ENCODE data around the gene NRXN3.
"Not testable (repeated sequence)": the region's sequence is repeated elsewhere in the genome, so short reads cannot be mapped to it uniquely, and the experiment has no call there.

NRXN3 gene

DNA sequence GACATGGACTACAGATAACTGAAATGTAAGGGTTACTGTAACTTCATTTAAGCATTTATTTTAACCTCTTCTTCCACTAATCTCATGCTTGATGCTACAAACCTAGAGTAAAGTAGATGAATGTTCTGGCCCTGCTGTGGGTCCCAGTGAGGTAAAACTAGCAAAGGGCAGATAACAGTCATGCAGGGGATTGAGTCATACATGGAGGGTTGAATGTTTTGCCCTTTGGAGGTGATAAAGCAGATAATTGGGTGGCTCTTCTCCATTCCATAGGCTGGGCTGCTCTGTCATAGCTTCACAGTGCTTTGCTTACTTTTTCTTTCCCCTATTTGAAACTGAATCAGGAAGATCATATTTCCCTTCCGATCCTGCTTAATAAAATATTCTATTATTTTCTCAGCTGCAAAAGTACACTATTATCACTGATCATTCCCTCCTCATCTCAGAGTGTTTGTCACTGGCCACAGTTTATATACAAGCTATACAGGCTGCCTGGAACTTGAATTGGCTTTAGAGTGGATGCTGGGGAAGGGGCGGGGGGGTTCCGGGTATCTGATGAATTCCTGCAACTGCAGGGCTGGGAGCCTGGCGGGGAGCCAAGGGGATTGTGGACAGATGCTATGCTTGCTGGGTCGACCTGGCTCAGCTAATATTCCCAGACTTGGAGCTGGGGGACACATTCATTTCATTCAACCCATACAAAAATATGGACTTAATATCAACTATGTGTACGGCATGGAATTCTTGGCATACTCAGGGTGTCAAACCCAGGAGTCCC lies 235.1 kb downstream of the NRXN3 start:
- peaks cover 15% of the 10 kb centered on the region for H3K4me1 ChIP-seq (ENCODE audit: insufficient read depth, low read length)
- no peak overlapping the region for H3K9ac ChIP-seq (ENCODE audit: low read depth, low read length)
- no peak overlapping the region for H3K4me3 ChIP-seq (ENCODE audit: low read length)
- H3K36me3 ChIP-seq (ENCODE audit: insufficient read depth, low read length) = no peaks in the 10 kb centered on the region
- no peaks in the 10 kb centered on the region for H3K9me3 ChIP-seq (ENCODE audit: insufficient read depth, low read depth, low read length)
- no peak overlapping the region for H3K27ac ChIP-seq (ENCODE audit: low read depth, low read length)
- H3K27me3 ChIP-seq (ENCODE audit: insufficient read depth, low read length) = no peaks in the 10 kb centered on the region
- 93% methylated on average over 6 of the region's 6 CpGs for WGBS

DNA sequence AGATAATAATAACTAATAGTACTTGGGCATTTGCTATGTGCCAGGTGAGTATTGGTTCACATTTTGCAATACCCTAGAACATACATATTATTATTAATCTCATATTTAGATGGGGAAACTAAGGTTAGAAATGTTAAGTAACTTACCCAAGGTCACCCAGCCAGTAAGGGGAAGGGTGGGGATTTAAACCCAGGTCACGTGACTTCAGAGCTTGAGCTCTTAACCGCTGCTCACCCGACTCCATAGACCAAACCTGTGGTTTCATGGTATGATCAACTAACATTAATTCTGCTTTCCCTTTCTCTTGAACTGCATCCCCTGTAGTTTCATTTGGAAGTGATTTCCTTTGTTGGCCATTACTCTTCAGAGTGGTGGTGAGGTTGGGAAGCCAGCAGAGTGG lies 242.3 kb downstream of the NRXN3 start:
- H3K4me1 ChIP-seq (ENCODE audit: insufficient read depth, low read length) = no peaks in the 10 kb centered on the region
- no peaks in the 10 kb centered on the region for H3K36me3 ChIP-seq (ENCODE audit: insufficient read depth, low read length)
- no peak overlapping the region for H3K4me3 ChIP-seq (ENCODE audit: low read length)
- 96% methylated on average over 3 of the region's 3 CpGs for WGBS
- no peaks in the 10 kb centered on the region for H3K9me3 ChIP-seq (ENCODE audit: insufficient read depth, low read depth, low read length)
- no peak overlapping the region for H3K9ac ChIP-seq (ENCODE audit: low read depth, low read length)
- H3K27me3 ChIP-seq (ENCODE audit: insufficient read depth, low read length) = no peaks in the 10 kb centered on the region
- no peak overlapping the region for H3K27ac ChIP-seq (ENCODE audit: low read depth, low read length)

DNA sequence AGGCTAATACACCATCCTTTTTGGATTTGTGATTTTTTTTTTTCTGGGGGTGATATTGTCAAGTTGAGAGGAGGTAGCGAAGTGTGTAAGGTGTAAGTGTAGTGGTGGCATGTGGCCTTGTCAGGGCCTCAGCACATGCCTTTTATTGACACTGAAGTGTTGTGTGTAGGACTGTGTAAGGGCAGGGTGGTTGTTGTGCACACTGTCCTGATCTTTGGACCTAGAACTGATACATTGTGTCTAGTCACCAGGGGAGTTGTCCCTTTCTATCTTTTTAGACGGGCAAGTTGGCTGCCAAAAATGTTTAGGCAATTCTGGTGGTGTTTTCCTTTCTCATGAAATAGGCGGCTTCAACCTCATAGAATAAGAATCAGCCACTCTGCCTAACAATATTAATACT lies 244.0 kb downstream of the NRXN3 start:
- Histone ChIP-seq H3K27ac (ENCODE audit: low read depth, low read length) (no peak overlapping the region), H3K27me3 (ENCODE audit: insufficient read depth, low read length) (no peaks in the 10 kb centered on the region), H3K9ac (ENCODE audit: low read depth, low read length) (no peak overlapping the region), H3K36me3 (ENCODE audit: insufficient read depth, low read length) (no peaks in the 10 kb centered on the region), H3K4me1 (ENCODE audit: insufficient read depth, low read length) (no peaks in the 10 kb centered on the region), H3K9me3 (ENCODE audit: insufficient read depth, low read depth, low read length) (no peaks in the 10 kb centered on the region), H3K4me3 (ENCODE audit: low read length) (no peak overlapping the region)
- 88% methylated on average over 3 of the region's 3 CpGs for WGBS

GRCh38 chr14:78417532-78417931 lies 247.4 kb downstream of the NRXN3 start:
- 92% methylated on average over 2 of the region's 3 CpGs for WGBS

GRCh38 chr14:78424311-78424710 lies 254.1 kb downstream of the NRXN3 start:
- H3K27me3 ChIP-seq (ENCODE audit: insufficient read depth, low read length) = no peaks in the 10 kb centered on the region
- H3K36me3 ChIP-seq (ENCODE audit: insufficient read depth, low read length) = no peaks in the 10 kb centered on the region
- H3K4me3 ChIP-seq (ENCODE audit: low read length) = no peak overlapping the region
- no peak overlapping the region for H3K27ac ChIP-seq (ENCODE audit: low read depth, low read length)
- 100% methylated on average over 1 of the region's 1 CpG for WGBS
- no peaks in the 10 kb centered on the region for H3K9me3 ChIP-seq (ENCODE audit: insufficient read depth, low read depth, low read length)
- H3K4me1 ChIP-seq (ENCODE audit: insufficient read depth, low read length) = no peaks in the 10 kb centered on the region
- no peak overlapping the region for H3K9ac ChIP-seq (ENCODE audit: low read depth, low read length)

More at GRCh38 chr14:78417532-78417931, 247.4 kb downstream of the NRXN3 start:
- Histone ChIP-seq H3K4me3 (ENCODE audit: low read length) (no peak overlapping the region), H3K9me3 (ENCODE audit: insufficient read depth, low read depth, low read length) (no peaks in the 10 kb centered on the region), H3K9ac (ENCODE audit: low read depth, low read length) (no peak overlapping the region), H3K4me1 (ENCODE audit: insufficient read depth, low read length) (no peaks in the 10 kb centered on the region), H3K27me3 (ENCODE audit: insufficient read depth, low read length) (no peaks in the 10 kb centered on the region), H3K36me3 (ENCODE audit: insufficient read depth, low read length) (no peaks in the 10 kb centered on the region), H3K27ac (ENCODE audit: low read depth, low read length) (no peak overlapping the region)

- H3K9ac ChIP-seq (ENCODE audit: low read depth, low read length) = no peak overlapping the region
- WGBS = 70% methylated on average over 2 of the region's 2 CpGs
- no peak overlapping the region for H3K27ac ChIP-seq (ENCODE audit: low read depth, low read length)
- no peaks in the 10 kb centered on the region for H3K36me3 ChIP-seq (ENCODE audit: insufficient read depth, low read length)
- H3K9me3 ChIP-seq (ENCODE audit: insufficient read depth, low read depth, low read length) = no peaks in the 10 kb centered on the region
- no peak overlapping the region for H3K4me3 ChIP-seq (ENCODE audit: low read length)
- H3K27me3 ChIP-seq (ENCODE audit: insufficient read depth, low read length) = no peaks in the 10 kb centered on the region
- H3K4me1 ChIP-seq (ENCODE audit: insufficient read depth, low read length) = no peaks in the 10 kb centered on the region
Observed at GRCh38 chr14:78425330-78425729, 255.2 kb downstream of the NRXN3 start.

- Histone ChIP-seq H3K36me3 (ENCODE audit: insufficient read depth, low read length) (no peaks in the 10 kb centered on the region), H3K27me3 (ENCODE audit: insufficient read depth, low read length) (no peaks in the 10 kb centered on the region), H3K4me1 (ENCODE audit: insufficient read depth, low read length) (no peaks in the 10 kb centered on the region), H3K27ac (ENCODE audit: low read depth, low read length) (no peak overlapping the region), H3K9ac (ENCODE audit: low read depth, low read length) (no peak overlapping the region), H3K4me3 (ENCODE audit: low read length) (no peak overlapping the region), H3K9me3 (ENCODE audit: insufficient read depth, low read depth, low read length) (no peaks in the 10 kb centered on the region)
- 93% methylated on average over 4 of the region's 4 CpGs for WGBS
Observed at GRCh38 chr14:78425782-78426181, 255.6 kb downstream of the NRXN3 start.

DNA sequence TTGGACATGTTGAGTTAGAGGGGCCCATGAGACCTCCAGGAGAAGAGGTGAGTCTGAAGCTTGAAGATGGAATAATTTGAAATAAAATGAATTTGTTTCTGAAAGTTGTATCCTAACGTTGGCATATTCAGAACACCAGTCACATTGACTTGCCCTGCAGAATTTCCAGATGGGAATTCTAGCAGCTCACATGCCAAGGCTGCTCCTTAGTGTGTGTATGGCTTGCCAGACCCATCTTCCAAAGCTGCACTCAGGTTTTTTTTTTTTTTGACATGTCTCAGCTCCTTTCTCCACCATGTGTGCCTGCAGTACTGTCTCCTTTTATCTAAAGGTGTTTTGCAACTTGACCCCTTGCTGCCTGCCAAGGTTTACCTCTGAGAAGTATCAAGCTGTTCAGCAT lies 261.9 kb downstream of the NRXN3 start:
- Histone ChIP-seq H3K9ac (ENCODE audit: low read depth, low read length) (no peak overlapping the region), H3K9me3 (ENCODE audit: insufficient read depth, low read depth, low read length) (no peaks in the 10 kb centered on the region), H3K36me3 (ENCODE audit: insufficient read depth, low read length) (no peaks in the 10 kb centered on the region), H3K4me1 (ENCODE audit: insufficient read depth, low read length) (no peaks in the 10 kb centered on the region), H3K27me3 (ENCODE audit: insufficient read depth, low read length) (no peaks in the 10 kb centered on the region), H3K27ac (ENCODE audit: low read depth, low read length) (no peak overlapping the region), H3K4me3 (ENCODE audit: low read length) (no peak overlapping the region)
- 90% methylated on average over 1 of the region's 1 CpG for WGBS

DNA sequence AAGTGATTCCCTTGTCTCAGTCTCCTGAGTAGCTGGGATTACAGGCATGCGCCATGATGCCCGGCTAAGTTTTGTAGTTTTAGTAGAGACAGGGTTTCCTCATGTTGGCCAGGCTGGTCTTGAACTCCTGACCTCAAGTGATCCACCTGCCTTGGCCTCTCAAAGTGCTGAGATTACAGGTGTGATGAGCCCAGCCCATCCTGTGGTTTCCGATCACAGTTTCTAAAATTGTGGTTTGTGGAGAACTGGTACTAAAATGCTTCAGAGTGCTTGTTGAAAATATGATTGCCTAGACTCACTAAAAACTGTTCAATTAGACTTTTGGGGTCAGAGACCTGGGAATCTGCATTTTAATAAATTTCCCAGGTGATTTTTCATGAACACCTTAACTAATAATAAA lies 267.3 kb downstream of the NRXN3 start:
- not testable (repeated sequence) for H3K27ac ChIP-seq (ENCODE audit: low read depth, low read length); H3K9ac ChIP-seq (ENCODE audit: low read depth, low read length); H3K36me3 ChIP-seq (ENCODE audit: insufficient read depth, low read length); H3K9me3 ChIP-seq (ENCODE audit: insufficient read depth, low read depth, low read length); H3K4me1 ChIP-seq (ENCODE audit: insufficient read depth, low read length); H3K4me3 ChIP-seq (ENCODE audit: low read length); H3K27me3 ChIP-seq (ENCODE audit: insufficient read depth, low read length)
- WGBS = 66% methylated on average over 3 of the region's 3 CpGs

- Histone ChIP-seq H3K36me3 (ENCODE audit: insufficient read depth, low read length) (no peaks in the 10 kb centered on the region), H3K9me3 (ENCODE audit: insufficient read depth, low read depth, low read length) (0 out of 2 replicates have a peak, but pooled peaks cover 2% of the 10 kb centered on the region), H3K27ac (ENCODE audit: low read depth, low read length) (no peak overlapping the region), H3K9ac (ENCODE audit: low read depth, low read length) (no peak overlapping the region), H3K27me3 (ENCODE audit: insufficient read depth, low read length) (no peaks in the 10 kb centered on the region), H3K4me3 (ENCODE audit: low read length) (no peak overlapping the region), H3K4me1 (ENCODE audit: insufficient read depth, low read length) (peaks cover 3% of the 10 kb centered on the region; the same call in 1 of the 2 replicates)
- 86% methylated on average over 7 of the region's 7 CpGs for WGBS
Observed at GRCh38 chr14:78440356-78440894, 270.3 kb downstream of the NRXN3 start.

- H3K9me3 ChIP-seq (ENCODE audit: insufficient read depth, low read depth, low read length) = 0 out of 2 replicates have a peak, but pooled peaks cover 2% of the 10 kb centered on the region
- no peaks in the 10 kb centered on the region for H3K27me3 ChIP-seq (ENCODE audit: insufficient read depth, low read length)
- H3K4me3 ChIP-seq (ENCODE audit: low read length) = no peak overlapping the region
- H3K9ac ChIP-seq (ENCODE audit: low read depth, low read length) = no peak overlapping the region
- H3K36me3 ChIP-seq (ENCODE audit: insufficient read depth, low read length) = no peaks in the 10 kb centered on the region
- H3K27ac ChIP-seq (ENCODE audit: low read depth, low read length) = no peak overlapping the region
- H3K4me1 ChIP-seq (ENCODE audit: insufficient read depth, low read length) = peaks cover 6% of the 10 kb centered on the region; the same call in 1 of the 2 replicates
Observed at GRCh38 chr14:78443834-78444233, 273.7 kb downstream of the NRXN3 start.

Measured in HUES64 (cell line).